Bronchial smooth muscle cell (primary cell): ENCODE measurements around the gene NOTCH3. TPM values are rescaled to one million over a fixed set of nuclear protein-coding genes. Genes with fewer than 3 reads are reported as not detected.

Experiments used
- total RNA-seq: library from RNA; depleted of rRNA; stranded (reverse); fragments of >200 nt; gene quantifications from 2 replicates; pipeline ENCODE4 v1.2.1, GENCODE V29; 2014

NOTCH3 gene
- total RNA-seq: 13.2 and 21.0 TPM in 2 replicates

DNA sequence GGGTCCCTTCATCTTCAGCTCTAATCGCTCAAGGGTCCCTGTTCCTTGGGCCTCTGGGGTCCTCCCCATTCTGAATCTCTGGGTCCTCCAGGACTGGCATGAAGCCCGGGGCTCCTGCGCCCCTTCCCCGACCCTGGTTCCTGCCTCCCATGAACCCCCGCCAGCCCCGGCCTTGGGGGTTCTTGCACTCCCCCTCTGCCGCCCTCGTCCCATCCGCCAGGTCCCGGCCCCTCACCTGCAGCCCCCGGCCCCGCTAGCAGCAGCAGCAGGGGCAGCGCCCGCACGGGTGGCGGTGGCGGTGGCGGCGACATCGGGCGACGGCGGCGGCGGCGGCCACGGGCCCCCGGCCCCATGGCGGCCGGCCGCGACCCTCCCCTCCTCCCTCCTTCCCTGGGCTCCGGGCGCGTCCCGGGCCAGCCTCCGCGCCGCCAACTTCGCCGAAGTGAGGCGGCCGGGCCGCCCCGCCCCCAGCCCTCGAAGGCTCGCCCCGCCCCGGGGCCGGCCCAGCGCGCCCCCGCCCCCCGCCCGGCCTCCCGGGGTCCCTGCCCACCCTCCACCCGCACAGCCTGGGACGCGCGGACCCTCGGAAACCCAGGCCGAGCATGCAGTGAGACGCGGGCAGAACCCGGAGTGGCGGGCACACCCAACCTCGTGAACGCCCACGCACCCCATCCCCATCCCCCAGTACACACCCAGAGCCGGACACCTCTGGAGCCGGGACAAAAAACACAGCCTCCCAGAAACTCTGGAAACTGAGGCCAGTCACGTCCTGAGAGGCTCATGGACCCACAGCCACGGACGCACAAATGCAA, at the start of gene NOTCH3:
Gene NOTCH3 (minus strand): TSS at position 443 of the 812 bp plus-strand sequence. CDS start 90 bp downstream, at position 353.

Other genes starting within 250 kb of the NOTCH3 start
- gene SLC1A6, start 221.1 kb downstream of the NOTCH3 start, total RNA-seq: not detected in 2 replicates
- not detected in 2 replicates for gene CASP14, start 151.5 kb downstream of the NOTCH3 start, total RNA-seq
- 0.26 TPM in 1 of 2 replicates, not detected in the other for gene OR1I1, start 118.8 kb downstream of the NOTCH3 start, total RNA-seq
- 10.1 TPM in 2 replicates for gene SYDE1, start 93.6 kb downstream of the NOTCH3 start, total RNA-seq
- 0.16 TPM in 1 of 2 replicates, not detected in the other for gene EPHX3, start 31.5 kb upstream of the NOTCH3 start, total RNA-seq
- gene BRD4, start 131.5 kb upstream of the NOTCH3 start, total RNA-seq: 6.5 and 8.8 TPM in 2 replicates
- 11.5 and 15.5 TPM in 2 replicates for gene AKAP8, start 178.8 kb upstream of the NOTCH3 start, total RNA-seq
- gene AKAP8L, start 218.0 kb upstream of the NOTCH3 start, total RNA-seq: 61.3 and 83.0 TPM in 2 replicates
- gene WIZ, start 249.0 kb upstream of the NOTCH3 start, total RNA-seq: 3.9 and 4.7 TPM in 2 replicates